HK-2 (cell line): ENCODE measurements around the gene PLPP4.

ENCODE experiments used
- DNase-seq: peaks from one replicate; pipeline ENCODE4 v3.0.0-alpha.2; 2018; ENCODE audit not compliant: unreplicated experiment

Gene PLPP4

DNA sequence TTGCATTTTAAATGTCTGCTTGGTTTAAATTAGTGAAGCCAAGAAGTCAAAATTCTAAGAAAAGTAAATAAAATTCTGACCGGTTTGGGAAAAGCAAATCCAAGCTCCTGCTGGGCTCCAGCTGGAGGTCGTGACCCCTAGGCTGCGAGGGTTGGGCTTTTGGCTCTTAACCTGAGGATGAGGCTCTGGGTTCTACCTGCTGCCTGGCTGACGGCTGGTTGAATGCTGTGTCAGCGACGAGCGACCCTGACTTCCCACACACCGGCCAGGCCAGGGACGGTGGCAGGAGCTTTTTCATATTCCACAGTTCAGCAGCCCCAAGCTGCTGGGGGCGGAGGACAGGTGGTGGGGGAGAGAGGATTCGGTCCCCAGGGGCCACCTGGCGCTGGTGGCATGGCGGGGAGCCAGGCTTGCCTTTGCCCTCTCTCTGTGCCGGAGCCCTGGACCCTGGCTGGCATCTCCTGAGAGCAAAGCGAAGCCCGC lies 843 bp upstream of the PLPP4 start:
- DNase-seq: no peak

DNA sequence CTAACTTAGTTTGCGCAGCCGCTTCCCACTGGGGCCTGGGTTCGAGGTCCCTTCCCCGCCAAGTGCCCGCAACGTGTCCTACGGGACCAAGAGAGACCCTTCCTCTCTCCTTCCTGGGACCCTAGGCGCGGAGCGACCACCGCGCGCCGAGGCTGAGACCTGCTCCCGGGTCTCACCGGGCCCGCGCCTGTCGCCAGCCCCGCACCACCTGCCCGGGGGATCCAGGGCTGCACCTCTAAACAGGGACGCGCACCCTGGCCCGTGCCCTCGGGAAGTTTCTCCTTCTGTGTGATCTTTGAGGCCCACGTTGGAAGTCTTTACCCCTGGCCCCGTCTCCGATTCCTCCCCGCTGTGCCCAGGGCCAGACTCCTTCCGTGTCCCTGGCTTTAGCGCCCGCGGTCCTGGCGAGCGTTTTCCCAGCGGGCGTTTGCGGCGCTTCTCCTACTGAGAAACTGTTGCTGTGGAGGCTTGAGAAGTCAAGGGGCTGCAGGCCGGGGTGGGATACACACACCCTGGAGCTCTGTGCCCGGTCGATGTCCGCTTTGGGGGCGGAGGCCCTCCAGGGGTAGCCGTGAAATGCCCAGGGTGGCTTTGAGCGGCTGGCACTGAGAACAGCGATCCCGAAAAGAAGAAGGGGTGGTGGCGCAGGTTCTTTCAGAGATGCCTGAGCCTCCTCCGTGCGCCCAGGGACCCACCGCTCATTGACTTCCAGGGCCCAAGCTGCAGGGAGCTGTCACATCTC lies 575 bp downstream of the PLPP4 start:
- no peak for DNase-seq

DNA sequence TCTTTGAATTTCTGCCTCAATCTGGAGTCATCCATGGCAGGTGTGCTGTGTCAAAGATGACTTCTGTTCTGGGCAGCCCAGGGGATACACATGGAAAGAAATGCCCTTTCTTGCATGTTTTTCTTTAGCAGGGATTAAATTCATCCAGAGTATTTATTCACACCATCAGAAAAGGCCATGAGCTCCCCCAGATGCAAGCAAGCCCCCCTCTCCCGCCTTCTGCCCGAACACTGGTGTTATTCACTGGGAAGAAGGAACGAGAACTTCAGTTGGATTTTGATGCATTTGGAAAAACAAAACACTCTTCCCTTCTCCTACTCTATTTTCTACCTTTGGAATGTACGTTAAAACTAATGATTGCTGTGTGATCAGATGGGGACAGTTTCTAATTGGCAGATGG lies 1.4 kb downstream of the PLPP4 start:
- no peak for DNase-seq

DNA sequence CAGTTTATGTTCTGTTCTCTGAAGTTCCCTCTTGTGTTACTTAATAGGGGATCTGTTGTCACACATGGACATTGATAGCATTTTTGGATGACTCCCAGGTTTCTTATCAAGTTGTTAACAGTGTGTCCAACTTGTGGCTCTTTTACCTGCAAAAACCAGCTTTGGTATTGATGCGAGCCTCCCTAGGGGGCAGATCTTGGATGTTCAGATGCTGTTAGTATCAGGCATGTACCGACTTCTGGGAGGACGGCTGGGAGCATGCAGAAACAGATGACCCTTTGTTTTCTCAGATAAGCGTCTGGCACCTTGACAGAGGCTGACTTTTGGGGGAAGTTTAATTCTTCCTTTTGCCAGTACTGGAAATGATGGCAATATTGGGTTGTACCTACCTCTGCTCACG lies 2.2 kb downstream of the PLPP4 start:
- DNase-seq: no peak

DNA sequence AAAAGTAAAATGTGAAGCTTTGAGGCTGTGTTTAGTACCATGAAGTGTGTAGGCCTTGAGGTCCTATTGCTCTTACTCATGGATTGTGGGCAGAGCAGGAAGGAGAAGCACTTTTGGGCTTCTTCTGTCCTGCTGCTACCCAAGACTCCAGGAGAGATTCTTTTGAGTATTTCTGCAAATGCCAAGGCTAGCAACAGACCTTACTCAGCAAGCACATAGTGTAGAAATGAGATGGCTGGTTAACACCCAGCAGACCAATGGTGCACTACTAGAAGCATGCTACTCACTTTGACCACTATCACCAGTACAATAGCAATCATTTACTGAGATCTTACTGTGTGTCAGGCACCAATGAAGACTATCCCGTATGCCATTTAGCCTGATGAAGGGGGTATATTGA lies 3.2 kb downstream of the PLPP4 start:
- no peak for DNase-seq

DNA sequence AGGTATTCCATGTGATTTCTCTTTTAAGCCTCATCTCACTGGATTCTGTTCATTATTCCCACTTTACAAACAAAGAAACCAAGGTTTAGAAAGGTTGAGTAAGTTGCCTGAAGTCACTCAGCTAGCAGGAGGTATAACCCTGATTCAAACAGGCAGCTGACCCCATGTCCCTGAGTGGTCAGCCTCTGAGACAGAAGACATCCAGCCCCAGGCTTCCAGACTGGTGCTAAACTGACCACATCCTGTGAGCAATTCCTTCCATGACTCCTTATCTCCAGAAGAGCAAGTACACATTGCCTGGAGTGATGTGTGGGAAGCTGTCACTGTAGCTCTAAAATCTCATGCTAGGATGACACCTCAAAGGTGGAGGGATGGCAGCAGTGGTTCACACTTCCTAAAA lies 3.7 kb downstream of the PLPP4 start:
- DNase-seq: peak; percentile 83

DNA sequence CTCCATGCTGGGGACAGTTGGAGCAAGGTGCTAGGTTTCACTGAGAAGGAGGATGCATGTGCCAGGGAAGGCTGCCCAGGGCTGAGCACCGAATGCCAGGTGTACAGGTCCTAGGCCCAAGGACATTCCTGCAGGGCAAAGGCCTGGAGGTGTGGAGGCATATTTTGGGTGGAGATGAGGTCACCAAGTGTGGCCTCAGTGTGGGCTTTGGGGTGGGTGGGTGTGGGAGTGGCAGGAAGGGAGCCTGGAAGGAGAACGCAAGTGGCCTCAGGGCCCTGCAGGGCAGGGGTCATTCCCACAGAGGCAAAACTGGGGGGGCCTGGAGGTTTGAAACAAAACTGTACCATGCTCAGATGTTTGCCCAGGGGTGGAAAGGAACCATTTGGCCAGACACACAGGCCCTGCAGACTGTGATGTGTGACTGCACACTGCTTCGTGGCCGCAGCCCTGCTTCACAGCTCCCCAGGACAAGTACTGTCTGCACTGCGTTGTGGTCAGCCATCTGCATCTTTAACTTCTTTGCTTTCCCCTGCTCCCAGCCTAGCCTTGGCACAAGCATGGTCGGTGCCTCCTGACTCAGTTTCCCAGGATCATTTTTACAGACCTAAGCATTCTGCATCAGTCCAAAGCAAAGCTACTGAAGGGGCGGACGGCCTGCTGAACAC lies 5.1 kb downstream of the PLPP4 start:
- no peak for DNase-seq

DNA sequence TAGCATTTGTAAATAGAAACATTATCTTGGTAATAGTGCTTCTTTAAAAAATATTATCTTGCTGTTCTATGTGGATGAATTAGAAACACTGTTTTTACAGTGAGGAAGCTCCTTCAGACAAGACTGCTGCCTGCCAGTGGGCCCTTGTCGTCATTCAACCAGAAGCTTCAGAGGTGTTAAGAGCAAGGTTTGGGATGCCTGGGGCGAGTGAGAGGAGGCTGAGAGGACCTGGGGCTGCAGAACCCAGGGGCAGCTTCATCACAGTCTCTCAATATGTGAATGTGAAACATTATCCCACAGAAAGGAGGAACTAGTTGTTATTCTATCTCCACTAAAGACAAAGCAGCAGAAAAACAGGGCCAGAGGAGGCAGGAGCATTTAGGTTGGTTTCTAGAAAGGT lies 8.1 kb downstream of the PLPP4 start:
- DNase-seq: no peak

DNA sequence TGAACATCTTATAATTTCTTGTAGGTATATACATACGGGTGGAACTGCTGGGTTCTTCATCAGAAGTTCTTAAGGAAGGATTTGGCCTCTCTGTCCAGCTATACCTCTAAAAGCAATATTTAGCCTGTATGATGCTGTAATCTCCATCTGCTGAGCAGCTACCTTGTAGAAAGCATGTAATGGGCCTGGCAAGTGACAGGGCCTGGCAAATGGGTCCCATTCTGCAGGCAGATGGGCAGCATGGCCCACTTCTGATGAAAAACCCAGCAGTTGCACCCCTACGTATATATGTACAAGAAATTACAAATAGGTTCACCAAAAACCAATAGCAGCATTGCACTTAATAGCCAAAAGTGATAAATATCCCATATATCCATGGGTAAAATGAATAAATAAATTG lies 9.0 kb downstream of the PLPP4 start:
- DNase-seq: no peak

DNA sequence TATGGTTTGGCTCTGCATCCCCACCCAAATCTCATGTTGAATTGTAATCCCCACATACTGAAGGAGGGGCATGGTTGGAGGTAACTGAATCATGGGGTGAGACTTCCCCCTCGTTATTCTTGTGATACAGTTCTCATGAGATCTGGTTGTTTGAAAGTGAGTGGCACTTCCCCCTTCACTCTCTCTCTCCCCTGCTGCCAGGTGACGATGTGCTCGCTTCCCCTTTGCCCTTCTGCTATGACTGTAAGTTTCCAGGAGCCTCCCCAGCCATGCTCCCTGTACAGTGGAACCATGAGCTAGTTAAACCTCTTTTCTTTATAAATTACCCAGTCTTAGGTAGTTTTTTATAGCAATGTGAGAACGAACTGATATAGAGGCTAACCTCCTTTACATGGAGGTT lies 16.6 kb downstream of the PLPP4 start:
- DNase-seq: no peak

DNA sequence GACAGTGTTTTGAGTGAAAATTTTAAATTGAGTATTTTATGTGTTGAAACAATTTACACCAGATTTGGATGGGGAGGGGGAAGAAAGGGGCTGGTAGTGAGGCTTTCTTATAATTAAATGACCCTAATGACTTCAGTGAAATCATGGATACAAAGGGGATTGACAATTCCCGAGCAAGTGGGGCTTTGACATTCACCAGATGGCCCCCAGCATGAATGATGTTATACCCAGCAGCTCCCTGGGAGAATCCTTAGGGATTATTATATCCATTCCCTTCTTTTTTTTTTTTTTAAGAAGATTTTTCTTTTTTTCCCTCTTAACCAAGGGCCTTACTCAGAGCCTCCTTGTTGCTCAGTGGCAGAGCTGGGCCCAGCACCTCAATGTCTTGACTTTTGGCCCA lies 17.9 kb downstream of the PLPP4 start:
- DNase-seq: no peak

DNA sequence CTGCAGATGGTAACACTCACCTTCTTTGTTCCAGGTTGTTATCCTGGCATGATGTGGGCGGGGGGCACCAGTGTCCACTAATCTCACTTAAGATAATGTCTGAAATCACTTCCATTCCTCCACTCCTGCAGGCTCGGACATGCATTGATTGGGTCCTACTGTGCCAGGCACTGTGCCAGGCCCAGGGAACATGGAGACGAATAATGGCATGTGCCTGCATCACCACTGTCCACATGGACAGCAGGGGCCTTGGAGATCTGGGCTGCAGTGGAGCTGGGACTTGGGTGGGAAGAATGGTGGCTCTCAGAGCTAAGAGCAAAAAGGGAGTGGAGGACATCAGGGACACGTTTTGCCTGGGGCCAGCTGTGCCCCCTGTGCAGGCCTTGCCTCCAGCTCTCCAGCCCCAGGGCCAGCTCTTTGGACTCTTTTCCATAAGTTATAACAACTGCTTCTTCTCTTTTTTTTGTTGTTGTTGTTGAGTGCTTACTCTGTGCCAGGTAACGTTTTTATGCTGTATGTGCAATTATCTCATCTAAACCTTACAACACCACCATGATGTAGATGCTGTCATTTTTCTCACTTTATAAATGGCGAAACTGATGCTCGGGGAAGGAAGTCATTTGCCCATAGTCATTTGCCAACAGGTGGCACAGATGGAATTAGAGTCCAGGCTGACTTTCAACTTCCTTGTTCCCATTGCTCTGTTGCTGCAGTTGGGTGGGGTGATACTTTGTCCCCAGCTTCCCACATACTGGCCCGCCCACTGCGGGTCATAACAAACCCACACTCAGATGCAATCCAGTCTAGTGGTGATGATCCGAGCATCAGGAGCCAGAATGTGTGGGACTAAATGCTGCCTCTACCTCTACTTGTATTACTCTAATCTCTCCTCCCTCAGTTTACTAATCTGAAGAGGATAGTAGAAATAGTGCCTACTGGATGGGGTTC lies 19.1 kb downstream of the PLPP4 start:
- DNase-seq: no peak

DNA sequence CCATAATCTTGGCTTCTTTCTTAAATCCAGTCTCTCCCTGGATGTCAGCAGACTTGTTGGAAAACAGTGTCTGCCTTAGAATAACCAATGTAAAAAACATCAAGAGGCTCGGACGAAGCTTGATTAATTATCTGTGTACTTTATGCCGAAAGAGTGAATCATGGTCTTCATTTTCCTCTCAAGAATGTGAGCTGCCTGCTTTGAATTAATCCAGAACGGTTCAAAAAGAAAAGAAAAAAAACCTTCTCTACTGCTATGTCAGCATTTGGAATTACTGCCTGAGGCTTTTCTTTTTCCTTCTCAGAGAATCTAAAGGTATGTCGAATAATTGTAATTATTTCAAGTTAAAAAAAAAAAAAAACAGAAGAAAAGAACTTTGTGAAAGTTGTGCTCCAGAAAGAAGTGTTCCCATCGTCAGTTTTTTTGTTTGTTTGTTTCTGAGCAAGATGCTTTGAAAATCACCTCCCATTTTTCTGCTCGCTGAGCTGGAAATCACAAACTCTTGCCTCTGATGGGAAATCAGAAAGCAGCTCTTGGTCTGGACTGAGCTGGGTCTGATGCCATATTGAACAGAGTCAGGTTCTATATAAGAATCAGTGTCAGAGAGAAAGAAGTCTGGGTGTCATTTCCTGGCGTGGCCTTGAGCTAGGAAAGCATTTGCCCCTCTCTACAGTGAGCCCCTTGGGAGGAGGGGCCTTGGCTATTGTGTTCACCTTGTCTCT lies 20.2 kb downstream of the PLPP4 start:
- DNase-seq: no peak

DNA sequence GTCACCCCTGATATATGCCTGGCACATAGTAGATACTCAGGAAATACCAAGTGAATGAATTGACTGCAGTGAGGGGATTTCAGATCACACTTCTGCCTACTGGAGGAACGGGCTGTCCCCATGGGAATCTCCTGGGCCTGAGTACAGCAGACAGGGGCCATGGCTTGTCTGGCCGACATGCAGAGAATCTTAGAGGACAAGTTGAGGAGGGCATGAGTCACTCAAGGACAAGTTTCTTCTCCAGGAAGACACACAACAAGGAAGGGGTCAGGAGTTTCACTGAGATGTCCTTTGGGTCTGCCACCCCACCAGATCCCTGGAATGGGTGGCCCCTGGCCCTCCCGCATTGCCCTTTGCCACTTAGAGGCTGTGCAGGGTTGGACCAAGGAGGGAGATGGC lies 20.7 kb downstream of the PLPP4 start:
- no peak for DNase-seq

DNA sequence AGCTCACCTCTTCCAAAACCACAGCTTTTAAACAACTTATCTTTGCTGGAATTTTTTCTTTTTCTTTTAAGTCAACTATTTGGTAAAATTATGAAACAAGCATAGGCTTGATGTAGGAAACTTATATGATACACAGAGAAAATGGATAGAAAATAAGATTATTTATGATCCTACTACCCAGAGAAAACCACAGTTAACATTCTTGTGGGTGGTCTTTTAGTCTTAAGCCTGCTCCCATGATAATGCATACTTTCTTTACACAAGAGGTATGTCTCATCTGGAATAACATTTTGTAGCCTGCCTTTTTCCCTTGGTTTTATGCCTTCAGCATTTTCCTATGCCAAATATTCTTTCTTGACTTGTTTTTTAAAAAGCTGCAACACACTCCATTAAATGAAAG lies 21.4 kb downstream of the PLPP4 start:
- no peak for DNase-seq

DNA sequence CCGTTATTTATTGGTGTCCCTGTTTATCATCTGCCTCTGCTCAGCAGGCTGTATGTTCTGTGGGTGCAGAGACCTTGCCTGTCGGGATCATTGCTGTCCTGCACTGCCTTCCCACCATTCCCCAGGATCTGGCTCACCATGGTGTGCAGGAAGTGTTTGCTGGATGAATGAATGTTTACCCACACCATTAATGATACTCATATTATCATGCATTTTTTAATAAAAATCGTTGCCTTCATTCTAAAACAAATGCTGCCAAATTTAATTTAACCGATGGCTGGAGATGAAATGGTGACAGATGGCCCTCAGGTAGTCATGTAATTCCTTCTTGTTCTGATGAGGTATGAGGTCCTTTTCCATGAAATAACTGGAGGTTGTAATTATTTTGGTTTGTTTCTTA lies 22.5 kb downstream of the PLPP4 start:
- no peak for DNase-seq

DNA sequence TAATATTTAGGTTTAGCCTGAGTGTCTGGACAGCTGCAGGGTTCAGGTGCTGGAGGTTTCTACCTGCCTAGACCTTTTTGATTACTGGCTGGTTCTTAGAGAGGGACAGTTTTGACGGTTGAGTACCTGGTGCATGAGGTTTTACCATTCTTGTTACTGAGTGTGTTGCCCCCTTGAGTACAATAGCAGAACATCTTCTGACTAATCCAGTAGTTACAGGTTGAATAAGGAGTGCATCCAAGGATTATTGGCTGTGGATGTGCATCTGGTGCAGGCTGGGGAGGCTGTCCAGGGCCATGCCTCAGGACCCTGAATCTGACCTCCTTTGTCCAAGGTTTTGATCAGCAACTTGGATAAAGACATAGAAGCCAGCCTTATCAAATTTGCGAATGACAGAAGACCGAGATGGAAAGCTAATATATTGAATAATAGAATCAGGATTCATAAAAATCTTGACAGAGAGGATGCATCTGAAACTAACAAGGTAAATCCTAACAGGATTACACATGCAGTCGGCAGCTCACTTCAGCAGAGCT lies 23.1 kb downstream of the PLPP4 start:
- DNase-seq: no peak

DNA sequence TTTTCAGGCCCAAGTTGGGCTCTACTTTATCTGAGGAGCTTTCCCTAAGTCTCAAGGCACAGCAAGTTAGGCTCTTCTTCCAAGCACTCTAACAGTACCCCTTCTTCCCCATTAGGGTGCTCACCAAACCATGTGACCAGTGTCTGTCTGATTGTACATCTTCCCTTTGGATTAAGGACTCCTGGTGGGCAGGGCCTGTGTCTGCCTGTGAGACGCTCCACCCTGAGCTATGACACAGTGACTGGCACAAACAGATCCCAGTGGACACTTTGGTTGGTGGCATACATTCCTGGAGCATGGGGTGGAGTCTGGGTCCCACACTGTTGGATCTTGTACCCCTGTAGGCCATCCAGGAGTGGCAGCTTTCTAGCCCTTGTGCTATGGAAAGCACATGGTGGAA lies 23.8 kb downstream of the PLPP4 start:
- DNase-seq: no peak

DNA sequence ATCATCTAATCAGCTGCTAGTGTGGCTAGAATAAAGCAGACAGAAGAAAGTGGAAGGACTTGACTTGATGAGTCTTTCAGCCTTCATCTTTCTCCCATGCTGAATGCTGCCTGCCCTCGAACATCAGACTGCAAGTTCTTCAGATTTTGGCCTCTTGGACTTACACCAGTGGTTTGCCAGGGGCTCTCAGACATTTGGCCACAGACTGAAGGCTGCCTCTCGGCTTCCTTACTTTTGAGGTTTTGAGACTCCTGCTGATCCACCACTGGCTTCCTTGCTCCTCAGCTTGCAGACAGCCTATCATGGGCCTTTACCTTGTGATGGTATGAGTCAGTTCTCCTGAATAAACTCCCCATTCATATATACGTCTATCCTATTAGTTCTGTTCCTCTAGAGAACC lies 26.0 kb downstream of the PLPP4 start:
- DNase-seq: no peak

DNA sequence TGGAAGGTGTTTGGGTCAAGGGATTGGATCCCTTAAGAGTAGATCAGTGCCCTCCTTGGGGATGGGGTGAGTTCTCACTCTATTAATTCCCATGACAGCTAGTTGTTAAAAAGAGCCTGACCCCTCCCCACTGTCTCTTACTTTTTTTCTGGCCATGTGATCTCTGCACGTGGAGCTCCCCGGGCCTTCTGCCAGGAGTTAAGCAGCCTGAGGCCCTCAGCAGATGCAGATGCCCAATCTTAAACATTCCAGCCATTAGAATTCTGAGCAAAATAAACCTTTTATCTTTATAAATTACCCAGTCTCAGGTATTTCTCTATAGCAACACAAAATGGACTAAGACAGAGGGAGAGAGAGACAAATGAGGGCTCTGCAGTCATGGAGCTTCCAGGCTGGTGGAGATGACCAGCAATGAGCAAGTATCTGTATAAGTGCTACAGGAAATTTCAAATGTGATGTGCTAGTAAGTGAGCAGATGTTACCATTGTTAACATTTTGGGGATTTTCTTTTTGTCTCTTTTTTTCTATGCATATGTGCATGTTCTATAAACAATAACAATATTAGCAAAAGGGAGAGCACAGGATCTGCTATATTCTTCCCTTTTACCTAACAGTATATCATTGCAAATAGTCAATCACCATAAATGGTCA lies 26.7 kb downstream of the PLPP4 start:
- no peak for DNase-seq

DNA sequence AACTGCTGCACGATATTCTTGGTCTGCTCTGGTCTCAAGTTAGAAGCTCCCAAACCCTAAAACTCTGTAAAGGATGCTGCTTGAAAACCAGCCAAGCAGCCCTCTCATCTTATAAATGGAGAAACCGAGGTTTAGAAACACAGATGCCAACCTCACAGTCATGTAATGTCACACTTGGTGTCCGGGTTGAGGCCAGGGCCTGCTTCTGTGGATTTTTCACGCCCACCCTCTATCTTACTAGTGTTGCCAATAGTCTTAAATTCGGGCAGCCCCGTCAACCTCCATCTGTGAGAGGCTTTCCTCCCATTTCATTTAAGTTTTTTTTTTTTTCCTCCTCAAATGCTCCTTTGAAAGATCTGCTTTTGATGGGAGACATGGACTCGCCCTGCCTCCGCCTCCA lies 28.9 kb downstream of the PLPP4 start:
- DNase-seq: no peak
